HepG2 (cell line): ENCODE data around the gene SNX13. TPM values are rescaled to one million over a fixed set of nuclear protein-coding genes. Genes with fewer than 3 reads are reported as not detected.

Source experiments
- AGO2 ChIP-seq: fragments of 200-400 bp; formaldehyde crosslinking; optimal IDR thresholded peaks from 2 replicates; pipeline ENCODE3; 2017; ENCODE audit warnings: mild to moderate bottlenecking, low read depth, low read length, moderate library complexity
- ETV5 ChIP-seq: IDR thresholded peaks from 2 replicates; pipeline ENCODE4 v1.6.1; 2018; ENCODE audit warnings: missing biosample characterization, missing genetic modification reagents, inconsistent platforms, borderline replicate concordance
- HMG20B ChIP-seq: conservative IDR thresholded peaks from 2 replicates; pipeline ENCODE4 v1.6.1; 2016; ENCODE audit warnings: missing genetic modification reagents, missing compliant biosample characterization
- ISX ChIP-seq: sonication (generic); formaldehyde crosslinking; conservative IDR thresholded peaks from 2 replicates; pipeline ENCODE4 v1.5.0; 2020; ENCODE audit warnings: missing genetic modification reagents
- NR2F2 ChIP-seq: IDR thresholded peaks from 2 replicates; pipeline ENCODE4 v1.6.1; 2012; ENCODE audit warnings: low read depth, inconsistent platforms, borderline replicate concordance
- SIX4 ChIP-seq: sonication (generic); formaldehyde crosslinking; IDR thresholded peaks from 2 replicates; pipeline ENCODE4 v1.4.0; 2020; ENCODE audit warnings: missing genetic modification reagents
- SMARCC2 ChIP-seq: fragments of 450-650 bp; IDR thresholded peaks from 2 replicates; pipeline ENCODE4 v1.6.1; 2017; ENCODE audit warnings: antibody characterized with exemption, mild to moderate bottlenecking
- SP140L ChIP-seq: sonication (generic); formaldehyde crosslinking; IDR thresholded peaks from 2 replicates; pipeline ENCODE4 v1.4.0; 2020; ENCODE audit warnings: missing genetic modification reagents, borderline replicate concordance
- TCF12 ChIP-seq, 2 experiments: fragments of 450-650 bp in 1 of 2; sonication (generic) in 1 of 2; formaldehyde crosslinking in 1 of 2; IDR thresholded peaks; 2 replicates each; pipeline versions ENCODE4 v1.6.1 to v1.8.0; 2017 to 2022; ENCODE audit warnings: antibody characterized with exemption in 1 of 2, mild to moderate bottlenecking in 1 of 2, missing genetic modification reagents in 1 of 2, moderate library complexity in 1 of 2
- XBP1 ChIP-seq: sonication (generic); formaldehyde crosslinking; IDR thresholded peaks from 2 replicates; pipeline ENCODE4 v1.5.0; 2020; ENCODE audit warnings: missing genetic modification reagents
- ZFYVE20 ChIP-seq: sonication (generic); formaldehyde crosslinking; IDR thresholded peaks from 2 replicates; pipeline ENCODE4 v1.8.0; 2023; ENCODE audit warnings: low read depth, mild to moderate bottlenecking, moderate library complexity, missing genetic modification reagents, borderline replicate concordance
- ZNF282 ChIP-seq: fragments of 450-650 bp; IDR thresholded peaks from 2 replicates; pipeline ENCODE4 v1.6.1; 2018; ENCODE audit not compliant: partially characterized antibody
- ZNF781 ChIP-seq: sonication (generic); formaldehyde crosslinking; IDR thresholded peaks from 2 replicates; pipeline ENCODE4 v1.5.1; 2020; ENCODE audit warnings: borderline replicate concordance, mild to moderate bottlenecking, missing genetic modification reagents; ENCODE audit errors: not compliant biosample characterization
- polyA plus RNA-seq, 8 experiments: library from polyadenylated mRNA; depleted of rRNA in 3 of 8; stranded (reverse) in 7 of 8; unstranded in 1 of 8; fragments of >200 nt; fragmentation: Illumina TruSeq in 4 of 8; extraction: Trizol in 4 of 8; gene quantifications; 2 replicates each; pipeline versions ENCODE4 v1.2.1 to v1.2.3, GENCODE V29; 2011 to 2016; ENCODE audit warnings: low read depth in 4 of 8, missing spikeins in 1 of 8, mixed read lengths in 1 of 8; ENCODE audit not compliant: insufficient read depth in 1 of 8
- total RNA-seq, 5 experiments: library from RNA; depleted of rRNA; stranded (reverse); fragments of >200 nt; fragmentation: Illumina TruSeq; extraction: Trizol; gene quantifications; 2 replicates each; pipeline ENCODE4 v1.2.3, GENCODE V29; 2016; ENCODE audit warnings: low read depth in 1 of 5
- TF ChIP-seq, protein P1 (sequence below): IDR thresholded peaks from 2 replicates; pipeline ENCODE4 v1.4.0; 2020; ENCODE audit warnings: mild to moderate bottlenecking, missing genetic modification reagents
- TF ChIP-seq, protein P2 (sequence below): sonication (generic); formaldehyde crosslinking; IDR thresholded peaks from 2 replicates; pipeline ENCODE4 v1.5.0; 2020; ENCODE audit warnings: mild to moderate bottlenecking, missing genetic modification reagents
- TF ChIP-seq, protein P3 (sequence below): sonication (generic); formaldehyde crosslinking; IDR thresholded peaks from 2 replicates; pipeline ENCODE4 v1.5.0; 2020; ENCODE audit warnings: mild to moderate bottlenecking, missing genetic modification reagents, borderline replicate concordance
- TF ChIP-seq, protein P4 (sequence below): sonication (generic); formaldehyde crosslinking; IDR thresholded peaks from 2 replicates; pipeline ENCODE4 v1.5.0; 2020; ENCODE audit warnings: missing genetic modification reagents

Gene SNX13
- total and polyA plus RNA-seq, 2 of the 13 experiments (the other 11 are each of a cell fraction or from before 2014, with no cell fraction given): 14.3 to 32.3 TPM

DNA sequence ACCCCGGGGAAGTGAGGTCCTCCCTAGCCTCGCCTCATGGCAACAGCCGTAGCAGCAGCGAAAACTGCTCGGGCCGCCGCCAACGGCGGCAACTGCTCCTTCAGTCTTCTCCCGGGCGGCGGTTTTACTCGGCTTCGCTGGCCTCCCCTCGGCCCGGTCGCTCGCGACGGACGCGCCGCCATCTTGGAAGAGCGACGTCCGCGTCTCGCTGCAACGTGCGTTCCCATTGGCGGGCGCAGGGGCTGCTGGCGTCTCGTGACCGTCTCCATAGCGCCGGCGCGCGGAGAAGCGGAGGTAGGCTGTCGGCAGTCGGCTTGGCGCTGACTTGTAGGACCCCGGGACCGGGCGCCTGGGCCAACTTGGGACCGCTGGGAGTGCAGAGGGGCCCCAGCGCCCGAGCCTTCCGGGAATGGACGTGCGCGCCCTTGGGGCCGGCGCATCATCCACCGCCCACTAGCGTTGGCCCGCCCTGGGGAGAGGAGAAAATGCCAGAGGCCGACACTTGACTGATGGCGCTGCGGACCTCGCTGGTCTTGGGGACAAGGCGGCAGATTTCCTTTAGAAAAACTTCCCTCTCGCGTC lies at the start of gene SNX13 (continued):
- TF ChIP-seq, protein P1, sequence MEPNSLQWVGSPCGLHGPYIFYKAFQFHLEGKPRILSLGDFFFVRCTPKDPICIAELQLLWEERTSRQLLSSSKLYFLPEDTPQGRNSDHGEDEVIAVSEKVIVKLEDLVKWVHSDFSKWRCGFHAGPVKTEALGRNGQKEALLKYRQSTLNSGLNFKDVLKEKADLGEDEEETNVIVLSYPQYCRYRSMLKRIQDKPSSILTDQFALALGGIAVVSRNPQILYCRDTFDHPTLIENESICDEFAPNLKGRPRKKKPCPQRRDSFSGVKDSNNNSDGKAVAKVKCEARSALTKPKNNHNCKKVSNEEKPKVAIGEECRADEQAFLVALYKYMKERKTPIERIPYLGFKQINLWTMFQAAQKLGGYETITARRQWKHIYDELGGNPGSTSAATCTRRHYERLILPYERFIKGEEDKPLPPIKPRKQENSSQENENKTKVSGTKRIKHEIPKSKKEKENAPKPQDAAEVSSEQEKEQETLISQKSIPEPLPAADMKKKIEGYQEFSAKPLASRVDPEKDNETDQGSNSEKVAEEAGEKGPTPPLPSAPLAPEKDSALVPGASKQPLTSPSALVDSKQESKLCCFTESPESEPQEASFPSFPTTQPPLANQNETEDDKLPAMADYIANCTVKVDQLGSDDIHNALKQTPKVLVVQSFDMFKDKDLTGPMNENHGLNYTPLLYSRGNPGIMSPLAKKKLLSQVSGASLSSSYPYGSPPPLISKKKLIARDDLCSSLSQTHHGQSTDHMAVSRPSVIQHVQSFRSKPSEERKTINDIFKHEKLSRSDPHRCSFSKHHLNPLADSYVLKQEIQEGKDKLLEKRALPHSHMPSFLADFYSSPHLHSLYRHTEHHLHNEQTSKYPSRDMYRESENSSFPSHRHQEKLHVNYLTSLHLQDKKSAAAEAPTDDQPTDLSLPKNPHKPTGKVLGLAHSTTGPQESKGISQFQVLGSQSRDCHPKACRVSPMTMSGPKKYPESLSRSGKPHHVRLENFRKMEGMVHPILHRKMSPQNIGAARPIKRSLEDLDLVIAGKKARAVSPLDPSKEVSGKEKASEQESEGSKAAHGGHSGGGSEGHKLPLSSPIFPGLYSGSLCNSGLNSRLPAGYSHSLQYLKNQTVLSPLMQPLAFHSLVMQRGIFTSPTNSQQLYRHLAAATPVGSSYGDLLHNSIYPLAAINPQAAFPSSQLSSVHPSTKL (CRISPR knock-in tag): peak; percentile 70; the same call in 1 of the 2 replicates
- TF ChIP-seq SMARCC2 (no peak), AGO2 (peak; percentile 55), ZFYVE20 (CRISPR knock-in tag) (no peak), ETV5 (CRISPR knock-in tag) (peak; percentile 52; the same call in 1 of the 2 replicates), SP140L (no peak), ISX (CRISPR knock-in tag) (0 out of 2 replicates have a peak, but pooled peaks have one; percentile 12), XBP1 (CRISPR knock-in tag) (no peak), ZNF282 (no peak), ZNF781 (CRISPR knock-in tag) (peak; percentile 66), HMG20B (peak; percentile 59; the same call in 1 of the 2 replicates), NR2F2 (no peak), SIX4 (CRISPR knock-in tag) (no peak), TCF12 (IDR thresholded peaks at IDR 0.05) (no peak), TCF12 (CRISPR knock-in tag; IDR thresholded peaks at IDR 0.05) (peak; percentile 79; the same call in 1 of the 2 replicates)
- TF ChIP-seq, protein P2, sequence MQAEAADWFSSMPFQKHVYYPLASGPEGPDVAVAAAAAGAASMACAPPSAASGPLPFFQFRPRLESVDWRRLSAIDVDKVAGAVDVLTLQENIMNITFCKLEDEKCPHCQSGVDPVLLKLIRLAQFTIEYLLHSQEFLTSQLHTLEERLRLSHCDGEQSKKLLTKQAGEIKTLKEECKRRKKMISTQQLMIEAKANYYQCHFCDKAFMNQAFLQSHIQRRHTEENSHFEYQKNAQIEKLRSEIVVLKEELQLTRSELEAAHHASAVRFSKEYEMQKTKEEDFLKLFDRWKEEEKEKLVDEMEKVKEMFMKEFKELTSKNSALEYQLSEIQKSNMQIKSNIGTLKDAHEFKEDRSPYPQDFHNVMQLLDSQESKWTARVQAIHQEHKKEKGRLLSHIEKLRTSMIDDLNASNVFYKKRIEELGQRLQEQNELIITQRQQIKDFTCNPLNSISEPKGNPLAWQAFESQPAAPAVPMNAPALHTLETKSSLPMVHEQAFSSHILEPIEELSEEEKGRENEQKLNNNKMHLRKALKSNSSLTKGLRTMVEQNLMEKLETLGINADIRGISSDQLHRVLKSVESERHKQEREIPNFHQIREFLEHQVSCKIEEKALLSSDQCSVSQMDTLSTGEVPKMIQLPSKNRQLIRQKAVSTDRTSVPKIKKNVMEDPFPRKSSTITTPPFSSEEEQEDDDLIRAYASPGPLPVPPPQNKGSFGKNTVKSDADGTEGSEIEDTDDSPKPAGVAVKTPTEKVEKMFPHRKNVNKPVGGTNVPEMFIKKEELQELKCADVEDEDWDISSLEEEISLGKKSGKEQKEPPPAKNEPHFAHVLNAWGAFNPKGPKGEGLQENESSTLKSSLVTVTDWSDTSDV: no peak
- TF ChIP-seq, protein P3, sequence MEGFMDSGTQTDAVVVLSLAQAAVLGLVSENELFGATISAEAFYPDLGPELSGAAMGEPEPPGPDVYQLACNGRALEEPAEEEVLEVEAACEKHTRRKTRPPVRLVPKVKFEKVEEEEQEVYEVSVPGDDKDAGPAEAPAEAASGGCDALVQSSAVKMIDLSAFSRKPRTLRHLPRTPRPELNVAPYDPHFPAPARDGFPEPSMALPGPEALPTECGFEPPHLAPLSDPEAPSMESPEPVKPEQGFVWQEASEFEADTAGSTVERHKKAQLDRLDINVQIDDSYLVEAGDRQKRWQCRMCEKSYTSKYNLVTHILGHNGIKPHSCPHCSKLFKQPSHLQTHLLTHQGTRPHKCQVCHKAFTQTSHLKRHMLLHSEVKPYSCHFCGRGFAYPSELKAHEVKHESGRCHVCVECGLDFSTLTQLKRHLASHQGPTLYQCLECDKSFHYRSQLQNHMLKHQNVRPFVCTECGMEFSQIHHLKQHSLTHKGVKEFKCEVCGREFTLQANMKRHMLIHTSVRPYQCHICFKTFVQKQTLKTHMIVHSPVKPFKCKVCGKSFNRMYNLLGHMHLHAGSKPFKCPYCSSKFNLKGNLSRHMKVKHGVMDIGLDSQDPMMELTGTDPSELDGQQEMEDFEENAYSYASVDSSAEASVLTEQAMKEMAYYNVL (CRISPR knock-in tag): peak; percentile 46; the same call in 1 of the 2 replicates
- TF ChIP-seq, protein P4, sequence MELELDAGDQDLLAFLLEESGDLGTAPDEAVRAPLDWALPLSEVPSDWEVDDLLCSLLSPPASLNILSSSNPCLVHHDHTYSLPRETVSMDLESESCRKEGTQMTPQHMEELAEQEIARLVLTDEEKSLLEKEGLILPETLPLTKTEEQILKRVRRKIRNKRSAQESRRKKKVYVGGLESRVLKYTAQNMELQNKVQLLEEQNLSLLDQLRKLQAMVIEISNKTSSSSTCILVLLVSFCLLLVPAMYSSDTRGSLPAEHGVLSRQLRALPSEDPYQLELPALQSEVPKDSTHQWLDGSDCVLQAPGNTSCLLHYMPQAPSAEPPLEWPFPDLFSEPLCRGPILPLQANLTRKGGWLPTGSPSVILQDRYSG (CRISPR knock-in tag): no peak
